Inflammatory macrophage (primary cell): ENCODE measurements around the gene OPN1SW.

Source experiments
- DNase-seq, 2 donors: peaks; one replicate each; pipeline ENCODE4 v3.0.0-alpha.2; 2020 to 2022

Gene OPN1SW

DNA sequence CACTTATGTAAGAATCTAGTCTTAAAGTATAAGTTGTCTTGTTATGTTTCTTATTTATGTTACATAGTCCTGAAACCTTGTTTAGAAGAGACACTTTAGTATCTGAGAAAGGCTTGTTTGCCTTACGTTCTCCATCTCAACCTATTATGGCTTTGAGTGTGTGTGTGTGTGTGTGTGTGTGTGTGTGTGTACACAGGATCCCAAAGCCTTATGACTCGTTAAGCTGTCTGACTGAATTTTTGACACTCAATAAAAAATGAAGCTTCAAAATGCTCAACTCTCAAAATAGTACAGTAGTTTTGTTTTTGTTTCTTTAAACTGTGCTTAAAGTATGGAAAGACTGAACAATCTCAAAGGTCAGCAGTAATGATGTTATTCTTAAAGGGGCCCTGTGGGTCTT is 18.4 kb downstream of the OPN1SW start:
- no peak for DNase-seq

DNA sequence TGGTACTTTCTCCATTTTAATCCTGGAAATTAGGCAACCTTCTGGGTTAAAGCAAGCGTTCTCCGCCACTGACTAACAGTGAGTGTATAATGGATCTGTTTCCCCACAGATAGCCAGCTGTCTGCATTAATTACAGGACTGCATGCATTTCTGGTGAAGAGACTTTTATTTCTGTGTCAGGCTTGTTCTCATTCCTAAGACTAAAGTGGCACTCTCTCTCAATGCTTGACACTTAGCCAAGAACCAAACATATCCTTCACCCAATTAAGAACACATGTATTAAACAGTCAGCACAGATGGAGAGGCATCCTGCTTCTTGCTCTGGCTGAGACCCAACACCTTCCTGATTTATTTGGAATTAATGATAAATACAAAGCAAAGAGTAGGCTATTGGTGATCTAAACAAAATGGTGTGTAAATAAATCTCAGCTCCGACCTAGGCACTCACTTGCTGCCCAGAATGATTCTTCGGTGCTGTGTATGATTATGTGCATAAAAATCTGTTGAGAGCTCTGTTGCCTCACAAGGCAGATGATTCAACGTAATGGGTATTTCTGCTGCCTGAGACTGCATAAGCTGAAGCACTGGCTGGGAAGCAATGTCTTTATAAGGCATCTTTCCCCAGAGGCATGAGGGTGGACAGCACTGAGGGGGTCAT is 19.6 kb downstream of the OPN1SW start:
- DNase-seq, result no peak

- DNase-seq, result no peak
These were observed 20.3 kb downstream of the OPN1SW start for GRCh38 chr7:128755075-128755818.

DNA sequence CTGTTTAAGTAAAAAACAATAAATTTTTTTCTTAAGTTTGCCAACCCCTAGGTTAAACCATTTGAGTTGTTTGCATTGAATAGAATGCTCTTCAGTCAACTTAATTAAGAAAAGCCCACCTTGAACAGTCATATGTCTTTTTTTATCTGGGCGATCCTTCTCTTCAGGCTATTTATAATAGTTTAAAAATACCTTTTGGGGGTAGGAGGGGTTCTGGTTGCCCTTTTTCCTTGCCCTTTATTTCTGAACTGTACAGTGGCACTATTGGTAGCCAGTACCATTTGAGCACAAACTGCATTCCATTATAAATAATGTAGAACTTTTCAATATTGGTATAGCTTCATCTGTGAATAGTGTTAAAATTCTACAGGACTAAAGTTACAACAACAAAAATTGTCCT is 23.3 kb downstream of the OPN1SW start:
- DNase-seq, result no peak

- no peak for DNase-seq
These were observed 28.1 kb downstream of the OPN1SW start for GRCh38 chr7:128747327-128748079.

- no peak for DNase-seq
These were observed 29.9 kb downstream of the OPN1SW start for GRCh38 chr7:128745706-128746105.

GRCh38 chr7:128744366-128744905 is 31.2 kb downstream of the OPN1SW start:
- DNase-seq, result peak; percentile 22 to 56

DNA sequence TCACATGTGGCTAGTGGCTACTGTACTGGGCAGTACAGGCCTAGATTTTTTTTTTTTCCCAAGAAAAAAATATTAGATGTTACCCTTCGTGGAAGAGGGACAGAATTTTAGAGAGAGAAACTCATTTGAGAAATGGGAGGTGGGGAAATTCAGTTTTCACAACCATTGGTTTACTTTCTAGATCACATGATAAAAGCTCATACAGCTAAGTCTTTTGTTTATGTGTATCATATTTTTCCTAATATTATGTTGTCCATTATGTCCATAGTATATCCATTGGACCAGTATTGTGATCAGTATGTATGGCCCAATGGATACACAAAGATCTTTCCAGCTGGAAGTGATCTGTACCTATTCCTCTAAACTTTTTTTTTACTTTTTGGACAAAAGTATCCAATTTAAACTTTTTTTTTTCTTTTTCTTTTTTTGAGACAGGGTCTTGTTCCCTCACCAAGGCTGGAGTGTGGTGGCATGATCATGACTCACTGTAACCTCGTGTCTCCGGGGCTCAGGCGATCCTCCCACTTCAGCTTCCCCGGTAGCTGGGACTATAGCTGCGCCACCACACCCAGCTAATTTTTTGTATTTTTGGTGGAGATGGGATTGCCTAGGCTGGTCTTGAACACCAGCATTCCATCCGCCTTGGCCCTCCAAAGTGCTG is 32.4 kb downstream of the OPN1SW start:
- DNase-seq, result peak; percentile 53 to 81

GRCh38 chr7:128742206-128742605 is 33.4 kb downstream of the OPN1SW start:
- no peak for DNase-seq

- no peak for DNase-seq
These were observed 34.1 kb downstream of the OPN1SW start for GRCh38 chr7:128741491-128741890.

- DNase-seq, result no peak
These were observed 34.6 kb downstream of the OPN1SW start for GRCh38 chr7:128740996-128741395.

- DNase-seq, result no peak
These were observed 35.5 kb downstream of the OPN1SW start for GRCh38 chr7:128739990-128740682.

DNA sequence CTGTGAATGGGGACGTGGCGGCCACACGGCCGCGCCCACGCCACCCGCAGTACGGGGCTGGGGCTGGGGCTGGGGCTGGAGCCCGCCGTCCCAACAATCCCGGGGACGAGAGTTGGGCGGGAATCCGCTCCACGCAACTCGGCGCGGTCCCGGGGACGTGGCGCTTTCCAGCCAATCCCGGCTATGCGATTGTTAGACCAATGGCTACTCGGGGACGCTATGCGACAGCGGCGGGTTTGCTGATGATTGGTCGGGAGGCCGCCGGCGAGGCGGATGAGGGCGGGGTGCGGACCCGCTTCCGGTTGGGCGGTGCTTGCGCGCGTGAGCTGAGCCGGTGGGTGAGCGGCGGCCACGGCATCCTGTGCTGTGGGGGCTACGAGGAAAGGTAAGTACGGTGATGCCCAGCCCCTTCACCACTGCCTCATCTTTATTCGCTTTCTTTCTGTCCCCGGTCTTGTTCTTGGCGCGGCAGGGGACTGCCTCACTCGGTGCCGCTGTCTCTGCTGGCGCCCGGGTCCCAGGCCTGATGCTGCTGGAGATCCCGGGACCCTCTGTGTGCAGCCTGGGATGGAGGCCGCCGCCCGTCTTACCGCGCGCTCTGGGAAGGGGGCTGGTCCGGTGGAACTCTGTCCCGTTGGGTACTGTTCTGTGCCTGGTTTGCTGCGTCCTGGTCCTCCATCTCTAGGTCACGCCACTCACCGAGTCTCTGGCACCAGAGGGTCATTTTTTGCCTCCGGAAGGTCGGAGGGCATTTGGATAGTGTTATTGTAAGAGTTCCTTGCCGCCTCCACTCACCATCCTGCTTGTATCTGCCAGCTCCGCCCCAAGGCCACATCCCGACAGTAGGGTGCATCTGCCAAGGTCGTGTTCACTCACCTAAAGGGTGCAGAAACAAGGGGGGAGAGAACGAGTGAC is 36.3 kb downstream of the OPN1SW start, which contains the start of gene CALU:
TSS of gene CALU (plus strand) at position 312 of the 915 bp plus-strand sequence. CDS start 9,225 bp downstream, outside the sequence.
- DNase-seq, result peak; percentile 96 to 97

DNA sequence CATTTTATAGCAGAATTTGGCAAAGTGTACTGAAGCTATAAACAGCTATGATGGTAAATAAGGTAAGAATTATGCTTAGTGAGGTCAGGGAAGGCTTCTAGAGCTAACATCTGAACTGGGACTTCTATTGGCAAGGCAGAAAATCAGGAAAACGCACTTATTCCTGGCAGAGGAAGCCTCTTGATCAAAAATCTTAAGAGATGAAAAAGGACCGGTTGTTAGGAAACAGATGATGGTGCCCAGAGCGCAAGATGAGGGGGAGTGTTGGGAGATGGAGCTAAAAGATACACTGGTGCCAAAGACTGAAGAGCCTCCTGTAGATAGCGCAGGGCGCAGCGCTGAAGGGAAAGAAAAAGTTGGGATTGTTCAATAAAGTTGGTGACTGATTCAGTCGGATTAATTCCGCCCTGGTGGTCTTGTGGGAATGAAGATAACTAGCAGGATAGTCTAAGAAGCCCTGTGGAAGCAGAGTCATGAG is 37.0 kb downstream of the OPN1SW start:
- peak in 1 of 2 donors; percentile 12 for DNase-seq

DNA sequence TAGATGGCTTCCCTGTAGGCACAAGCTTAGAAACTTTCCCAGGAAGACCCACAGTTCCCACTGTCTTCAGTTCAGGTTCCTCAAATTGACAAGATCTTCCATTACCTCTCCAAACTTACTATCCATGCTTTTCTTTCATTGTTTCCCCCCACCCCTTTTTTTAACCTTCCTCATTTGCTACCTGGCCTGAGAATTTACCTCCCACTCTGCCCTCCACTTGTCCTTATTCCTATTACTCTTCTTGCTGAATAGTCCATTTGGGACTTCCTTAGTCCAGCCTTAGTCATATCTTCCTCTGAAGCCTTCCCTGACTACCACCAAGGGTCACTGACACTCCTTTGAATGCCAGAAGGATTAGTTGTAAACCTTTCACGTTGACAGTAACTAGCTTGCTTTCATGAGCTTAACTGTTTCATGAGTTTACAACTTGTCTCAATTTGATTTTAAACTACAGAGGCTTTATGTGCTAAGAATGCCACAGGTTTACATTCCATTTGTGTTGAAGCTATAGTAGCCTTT is 37.7 kb downstream of the OPN1SW start:
- DNase-seq, result no peak

DNA sequence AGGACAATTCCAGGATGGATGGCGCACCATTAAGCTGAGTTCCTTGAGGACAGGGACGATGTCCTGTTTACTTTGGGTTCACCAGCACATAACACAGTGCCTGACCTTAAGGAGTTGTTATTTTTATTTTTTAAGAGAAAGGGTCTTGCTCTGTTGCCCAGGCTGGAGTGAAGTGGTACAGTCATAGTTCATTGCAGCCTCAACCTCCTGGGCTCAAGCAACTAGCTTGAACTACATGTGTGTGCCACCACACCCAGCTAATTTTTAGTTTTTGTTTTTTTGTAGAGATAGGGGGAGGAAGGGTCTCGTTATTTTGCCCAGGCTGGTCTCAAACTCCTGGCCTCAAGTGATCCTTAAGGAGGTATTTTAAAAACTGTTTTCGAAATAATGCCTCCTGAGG is 38.2 kb downstream of the OPN1SW start:
- no peak for DNase-seq

- peak; percentile 55 to 68 for DNase-seq
These were observed 40.2 kb downstream of the OPN1SW start for GRCh38 chr7:128735436-128735835.

DNA sequence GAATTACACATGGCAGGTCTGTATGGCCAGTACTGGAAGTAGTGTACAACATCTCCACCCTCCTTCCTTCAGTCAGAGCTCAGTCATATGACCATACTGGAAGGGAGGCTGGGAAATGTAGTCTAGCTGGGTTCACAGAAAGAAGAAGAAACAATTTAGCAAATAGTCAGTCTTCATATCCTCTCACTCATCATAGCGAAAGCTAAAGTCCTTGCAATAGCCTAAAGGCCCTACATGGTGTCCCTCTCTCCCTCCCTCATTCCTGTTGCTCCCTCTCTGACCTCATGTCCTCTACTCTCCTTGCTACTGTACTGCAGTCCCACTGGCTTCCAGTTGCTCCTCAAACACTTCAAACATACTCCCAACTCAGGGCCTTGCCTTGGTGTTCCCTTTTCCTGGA is 40.7 kb downstream of the OPN1SW start:
- DNase-seq, result peak; percentile 65 to 71

- DNase-seq, result peak; percentile 6 to 21
These were observed 42.3 kb downstream of the OPN1SW start for GRCh38 chr7:128733278-128733645.

GRCh38 chr7:128732521-128733277 is 42.9 kb downstream of the OPN1SW start:
- no peak for DNase-seq
